Neural crest cell (in vitro differentiated cells): Measurements from ENCODE around the gene FLVCR2. TPM values are rescaled to one million over a fixed set of nuclear protein-coding genes. Genes with fewer than 3 reads are reported as not detected.

Experiments
- DNase-seq: peaks from one replicate; pipeline ENCODE4 v3.0.0; 2021; ENCODE audit warnings: low read depth, mixed read lengths, low spot score
- H3K27ac Mint-ChIP-seq: one replicate; pipeline ENCODE4 v1.8.0; 2021; ENCODE audit warnings: mild to moderate bottlenecking, mixed read lengths; ENCODE audit not compliant: unreplicated experiment
- H3K27me3 Mint-ChIP-seq: 2 replicates; pipeline ENCODE4 v1.8.0; 2021; ENCODE audit warnings: low read depth, mild to moderate bottlenecking, mixed read lengths
- H3K36me3 Mint-ChIP-seq: 2 replicates; pipeline ENCODE4 v1.8.0; 2021; ENCODE audit warnings: low read depth, mild to moderate bottlenecking, mixed read lengths
- H3K4me1 Mint-ChIP-seq: 2 replicates; pipeline ENCODE4 v1.8.0; 2021; ENCODE audit warnings: mixed read lengths
- H3K4me3 Mint-ChIP-seq: one replicate; pipeline ENCODE4 v1.8.0; 2021; ENCODE audit warnings: mild to moderate bottlenecking, mixed read lengths
- H3K9me3 Mint-ChIP-seq: 2 replicates; pipeline ENCODE4 v1.8.0; 2021; ENCODE audit warnings: mixed read lengths
- CTCF ChIP-seq: fragments of 200-600 bp; sonication (generic); conservative IDR thresholded peaks from 2 replicates; pipeline ENCODE4 v1.5.0; 2021; ENCODE audit warnings: antibody characterized with exemption, mild to moderate bottlenecking
- total RNA-seq: library from RNA; stranded (reverse); gene quantifications from 2 replicates; pipeline ENCODE4 v1.2.1, GENCODE V29; 2021

Gene FLVCR2
- total RNA-seq, 1 donor from 2014 or later, result 3.0 TPM

GRCh38 chr14:75609116-75609515 is 30.7 kb downstream of the FLVCR2 start:
- DNase-seq, result no peak
- no peaks in the 10 kb centered on the region for H3K36me3 Mint-ChIP-seq
- H3K4me1 Mint-ChIP-seq, result peaks cover 22% of the 10 kb centered on the region
- peaks cover 15% of the 10 kb centered on the region for H3K9me3 Mint-ChIP-seq
- H3K4me3 Mint-ChIP-seq, result no peak overlapping the region
- TF ChIP-seq CTCF, result no peak
- no peak overlapping the region for H3K27ac Mint-ChIP-seq
- no peaks in the 10 kb centered on the region for H3K27me3 Mint-ChIP-seq

GRCh38 chr14:75609606-75610475 is 31.4 kb downstream of the FLVCR2 start:
- no peaks in the 10 kb centered on the region for H3K27me3 Mint-ChIP-seq
- no peak overlapping the region for H3K4me3 Mint-ChIP-seq
- no peaks in the 10 kb centered on the region for H3K36me3 Mint-ChIP-seq
- no peak for DNase-seq
- TF ChIP-seq CTCF, result no peak
- H3K9me3 Mint-ChIP-seq, result peaks cover 19% of the 10 kb centered on the region
- H3K4me1 Mint-ChIP-seq, result peaks cover 22% of the 10 kb centered on the region
- H3K27ac Mint-ChIP-seq, result peak overlapping the region; percentile 62

- DNase-seq, result no peak
- no peaks in the 10 kb centered on the region for H3K27me3 Mint-ChIP-seq
- peaks cover 19% of the 10 kb centered on the region for H3K9me3 Mint-ChIP-seq
- no peaks in the 10 kb centered on the region for H3K36me3 Mint-ChIP-seq
- no peak overlapping the region for H3K27ac Mint-ChIP-seq
- no peak for TF ChIP-seq CTCF
- H3K4me1 Mint-ChIP-seq, result peaks cover 22% of the 10 kb centered on the region
- no peak overlapping the region for H3K4me3 Mint-ChIP-seq
Observed at GRCh38 chr14:75610834-75611233, 32.4 kb downstream of the FLVCR2 start.

- Mint-ChIP-seq H3K27me3 (no peaks in the 10 kb centered on the region), H3K27ac (no peak overlapping the region), H3K9me3 (peaks cover 19% of the 10 kb centered on the region), H3K4me1 (peaks cover 22% of the 10 kb centered on the region), H3K36me3 (no peaks in the 10 kb centered on the region), H3K4me3 (no peak overlapping the region)
- no peak for DNase-seq
- no peak for TF ChIP-seq CTCF
Observed at GRCh38 chr14:75612157-75612556, 33.7 kb downstream of the FLVCR2 start.

GRCh38 chr14:75614179-75614578 is 35.8 kb downstream of the FLVCR2 start:
- no peak for TF ChIP-seq CTCF
- no peak for DNase-seq
- Mint-ChIP-seq H3K4me3 (no peak overlapping the region), H3K9me3 (peaks cover 11% of the 10 kb centered on the region), H3K4me1 (peaks cover 20% of the 10 kb centered on the region), H3K36me3 (no peaks in the 10 kb centered on the region), H3K27ac (no peak overlapping the region), H3K27me3 (no peaks in the 10 kb centered on the region)
